A204.1 (cell line): Measurements from ENCODE around the gene FXYD1.
"Not testable (repeated sequence)": the region's sequence is repeated elsewhere in the genome, so short reads cannot be mapped to it uniquely, and the experiment has no call there.

Experiments
- FAIRE-seq: peaks from 2 replicates; lab custom pipeline; 2012; peaks lifted over from hg19 to GRCh38; lab: Jason Lieb, UNC

FXYD1 gene

DNA sequence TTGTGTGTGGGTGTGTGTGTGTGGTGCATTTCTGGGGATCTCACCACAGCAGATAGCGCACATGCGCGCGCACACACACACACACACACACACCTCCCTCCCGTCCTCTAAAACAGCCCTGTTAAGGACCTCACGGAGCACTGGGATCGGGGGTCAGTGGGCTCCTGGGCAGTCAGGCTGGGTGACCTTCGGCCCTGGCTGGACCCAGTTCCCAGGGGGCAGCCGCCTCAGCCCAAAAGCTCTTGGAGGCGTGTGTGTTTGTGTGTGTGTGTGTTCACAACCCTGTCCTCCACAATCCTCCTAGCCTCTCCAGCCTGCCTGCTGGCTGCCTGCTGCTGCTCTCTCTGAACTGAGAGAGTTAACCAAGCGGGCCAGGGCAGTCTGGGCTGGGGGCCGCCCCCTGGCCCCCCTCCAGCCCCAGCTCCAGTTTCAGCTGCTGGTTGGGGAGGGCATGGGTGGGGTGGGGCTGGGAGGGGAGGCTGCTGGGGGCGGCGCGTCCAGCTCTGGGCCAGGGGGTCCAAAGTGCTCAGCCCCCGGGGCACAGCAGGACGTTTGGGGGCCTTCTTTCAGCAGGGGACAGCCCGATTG, at the start of gene FXYD1:
Gene FXYD1 (plus strand): TSS at position 520 of the 588 bp plus-strand sequence. CDS start 1,256 bp downstream, outside the sequence.
- no peak for FAIRE-seq

DNA sequence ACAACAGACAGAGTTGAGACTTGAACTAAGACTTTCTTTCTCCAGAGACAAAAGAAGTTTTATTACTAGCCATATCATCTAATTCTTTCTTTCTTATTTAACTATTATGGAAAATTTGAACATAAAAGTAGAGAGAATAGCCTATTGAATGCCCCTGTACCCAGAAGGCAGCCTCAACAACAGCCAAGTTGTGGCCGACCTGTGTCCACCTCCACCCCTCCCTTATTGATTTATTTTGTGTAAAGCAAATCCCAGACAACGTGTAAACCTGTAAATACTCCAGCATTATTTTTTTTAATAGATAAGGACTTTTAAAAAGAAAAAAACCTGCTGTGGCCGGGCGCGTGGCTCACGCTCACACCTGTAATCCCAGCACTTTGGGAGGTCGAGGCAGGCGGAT, 49.1 kb upstream of the FXYD1 start:
- no peak for FAIRE-seq

DNA sequence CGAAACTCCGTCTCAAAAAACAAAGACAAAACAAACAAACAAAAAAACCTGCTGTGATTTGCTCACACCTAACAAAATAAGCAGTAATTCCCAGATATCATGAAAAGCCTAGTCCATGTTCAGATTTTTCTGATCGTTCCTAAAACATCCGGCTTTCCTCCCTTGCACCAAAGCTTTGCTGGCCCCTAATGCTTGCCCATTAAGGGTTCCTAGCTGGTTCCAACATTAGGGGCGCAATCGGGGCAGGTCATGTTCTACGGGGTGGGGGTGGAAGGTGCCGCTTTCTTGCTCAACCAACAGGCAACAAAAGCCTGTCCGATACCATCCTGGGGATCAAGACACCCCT, 48.5 kb upstream of the FXYD1 start:
- no peak for FAIRE-seq

- no peak for FAIRE-seq
These were observed 48.0 kb upstream of the FXYD1 start for GRCh38 chr19:35090506-35091214.

GRCh38 chr19:35093430-35093829, 45.2 kb upstream of the FXYD1 start:
- FAIRE-seq: no peak

DNA sequence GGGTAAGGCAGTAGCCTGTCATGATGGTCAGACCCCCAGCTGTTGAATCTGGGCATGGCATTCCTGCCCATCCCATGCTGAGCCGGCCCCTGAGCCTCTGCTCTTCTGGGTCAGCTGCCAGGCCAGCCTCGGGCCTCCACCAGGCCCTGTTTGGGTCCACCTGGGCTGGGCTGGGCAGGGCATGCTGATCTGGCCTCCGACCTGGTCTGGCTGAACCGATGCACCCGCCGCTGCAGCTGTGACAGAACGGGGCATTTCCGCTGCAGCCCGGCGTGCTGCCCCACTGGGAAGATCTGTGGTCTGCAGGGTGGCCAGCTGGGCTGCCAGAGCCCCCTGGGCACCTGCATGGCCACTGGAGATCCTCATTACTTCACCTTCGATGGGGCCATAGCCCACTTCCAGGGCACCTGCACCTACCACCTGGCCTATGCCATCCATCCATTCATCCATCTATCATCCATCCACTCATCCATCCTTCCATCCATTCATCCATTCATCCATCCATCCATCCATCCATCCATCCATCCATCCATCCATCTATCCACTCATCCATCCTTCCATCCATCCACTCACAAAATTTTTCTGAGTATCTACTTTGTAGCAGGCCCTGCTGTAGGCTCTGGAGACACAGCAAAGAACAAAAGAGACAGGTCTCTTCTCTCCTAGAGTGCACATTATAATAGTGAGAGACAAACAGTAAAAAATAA, 44.5 kb upstream of the FXYD1 start:
- no peak for FAIRE-seq

DNA sequence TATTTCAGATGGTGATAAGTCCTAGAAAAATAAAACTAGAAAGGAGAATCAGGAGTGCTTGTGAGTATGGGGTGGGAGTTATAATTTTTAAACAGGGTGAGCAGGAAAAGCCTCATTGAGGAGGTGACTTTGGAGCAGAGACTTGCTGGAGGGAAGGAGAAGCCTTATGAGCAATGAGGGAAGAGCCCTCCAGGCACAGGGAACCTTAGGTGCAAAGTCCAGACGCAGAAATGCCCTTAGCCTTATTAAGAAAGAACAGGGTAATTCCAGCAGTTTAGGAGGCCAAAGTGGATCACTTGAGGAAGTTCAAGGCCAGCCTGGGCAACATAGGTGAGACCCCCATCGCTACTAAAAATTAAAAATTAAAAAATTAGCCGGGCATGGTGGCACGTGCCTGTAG, 44.0 kb upstream of the FXYD1 start:
- no peak for FAIRE-seq

DNA sequence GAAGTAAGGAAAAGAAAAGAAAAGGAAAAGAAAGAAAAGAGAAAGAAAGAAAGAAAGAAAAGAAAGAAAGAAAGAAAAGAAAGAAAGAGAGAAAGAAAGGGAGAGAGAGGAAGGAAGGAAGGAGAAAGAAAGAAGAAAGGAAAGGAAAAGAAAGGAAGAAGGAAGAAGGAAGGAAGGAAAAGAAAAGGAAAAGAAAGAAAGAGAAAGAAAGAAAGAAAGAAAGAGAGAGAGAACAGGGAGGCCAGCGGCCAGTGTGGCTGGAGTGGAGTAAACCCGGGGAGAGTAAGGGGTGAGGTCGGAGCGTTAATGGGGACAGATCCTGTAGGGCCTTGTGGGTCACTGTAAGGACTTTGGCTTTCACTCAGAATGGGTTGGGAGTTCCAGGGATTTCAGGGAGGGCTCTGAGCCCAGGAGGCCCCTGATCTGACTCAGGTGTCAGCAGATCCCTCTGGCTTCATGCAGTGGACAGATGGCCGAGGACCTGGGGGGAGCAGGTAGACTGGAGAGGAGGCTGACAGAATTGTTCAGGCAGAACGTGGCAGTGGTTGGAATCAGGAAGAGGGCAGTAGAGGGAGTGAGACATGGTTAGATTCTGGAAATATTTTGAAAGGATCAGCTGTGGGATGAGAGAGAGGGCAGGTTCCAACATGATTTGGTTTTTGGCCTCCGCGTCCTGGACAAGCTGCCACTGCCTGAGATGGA, 42.8 kb upstream of the FXYD1 start:
- no peak for FAIRE-seq

- no peak for FAIRE-seq
These were observed 40.1 kb upstream of the FXYD1 start for GRCh38 chr19:35098413-35099049.

DNA sequence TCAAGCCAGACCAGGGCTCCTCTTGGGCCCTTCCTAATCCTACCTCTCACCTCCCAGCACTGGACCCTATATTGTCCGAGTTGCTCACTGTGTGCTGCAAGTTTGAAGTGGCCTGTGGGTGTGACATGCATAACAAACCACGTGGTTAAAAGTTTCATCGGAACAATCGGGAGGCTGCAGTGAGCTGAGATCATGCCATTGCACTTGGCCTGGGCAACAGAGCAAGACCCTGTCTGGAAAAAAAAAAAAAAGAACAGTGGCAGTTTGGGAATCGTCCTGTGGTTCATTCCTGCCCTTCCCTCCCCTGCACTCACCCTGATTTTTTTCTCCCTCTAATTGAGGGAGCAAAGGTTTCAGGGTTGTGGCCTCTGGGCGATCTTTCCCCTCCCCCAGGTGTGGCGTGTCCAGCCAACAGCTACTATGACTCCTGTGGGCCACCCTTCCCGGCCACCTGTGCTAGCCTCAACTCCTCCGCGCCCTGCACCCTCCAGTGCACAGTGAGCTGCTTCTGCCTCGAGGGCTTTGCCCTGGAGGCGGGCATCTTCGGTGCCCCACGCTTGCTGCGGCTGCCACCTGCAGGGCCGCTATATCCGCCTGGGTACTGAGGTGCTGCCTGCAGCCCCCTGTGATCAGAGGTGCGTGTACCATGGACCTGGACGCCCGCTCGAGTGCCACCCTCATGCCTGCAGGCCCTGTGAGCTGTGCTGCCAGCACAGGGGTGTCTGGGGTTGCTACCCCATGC, 39.3 kb upstream of the FXYD1 start:
- no peak for FAIRE-seq

- FAIRE-seq: no peak
These were observed 38.7 kb upstream of the FXYD1 start for GRCh38 chr19:35099897-35100275.

DNA sequence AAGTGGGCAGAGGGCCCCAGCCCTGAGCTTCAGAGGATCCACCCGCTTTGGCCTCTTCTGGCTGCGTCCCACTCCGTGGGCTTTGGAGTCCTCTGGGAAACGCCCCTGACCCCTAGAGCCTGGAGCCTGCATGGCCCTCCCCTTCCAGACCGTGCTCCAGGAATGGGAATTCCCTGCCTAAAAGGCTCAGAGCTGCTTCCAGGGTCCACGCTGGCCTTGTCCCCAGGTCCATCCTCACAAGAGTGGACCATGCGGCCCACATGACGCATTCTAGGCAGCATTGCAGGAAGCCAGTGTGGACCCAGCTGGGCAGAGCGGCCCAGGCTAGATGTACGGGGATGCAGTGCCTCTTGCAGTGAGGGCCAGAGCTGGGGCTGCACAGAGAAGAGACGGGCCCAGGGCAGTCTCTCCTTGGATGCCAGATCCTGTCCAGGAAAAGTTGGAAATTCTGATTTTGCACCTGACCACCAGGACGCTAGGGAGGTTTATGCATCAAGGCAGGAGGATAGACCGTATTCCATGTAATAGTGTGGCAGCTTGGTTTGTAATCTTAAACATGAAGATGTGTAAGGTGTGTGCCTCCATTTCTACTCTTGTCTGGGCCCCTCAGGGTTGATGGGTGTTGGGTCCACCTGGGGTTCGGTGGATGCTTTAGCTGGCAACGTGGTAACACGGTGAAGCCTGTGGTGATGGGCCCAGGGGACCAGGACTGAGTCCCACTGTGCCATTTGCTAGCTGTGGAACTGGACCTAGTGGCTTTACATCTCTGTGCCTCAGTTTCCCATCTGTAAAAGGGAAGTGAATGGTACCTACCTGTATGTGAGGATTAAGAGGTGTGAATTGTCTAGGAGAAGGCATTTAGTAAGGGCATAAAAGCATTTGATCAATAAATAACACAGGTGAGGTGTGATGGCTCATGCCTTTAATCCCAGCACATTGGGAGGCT, 37.8 kb upstream of the FXYD1 start:
- no peak for FAIRE-seq

- not testable (repeated sequence) for FAIRE-seq
These were observed 36.7 kb upstream of the FXYD1 start for GRCh38 chr19:35101949-35102348.

DNA sequence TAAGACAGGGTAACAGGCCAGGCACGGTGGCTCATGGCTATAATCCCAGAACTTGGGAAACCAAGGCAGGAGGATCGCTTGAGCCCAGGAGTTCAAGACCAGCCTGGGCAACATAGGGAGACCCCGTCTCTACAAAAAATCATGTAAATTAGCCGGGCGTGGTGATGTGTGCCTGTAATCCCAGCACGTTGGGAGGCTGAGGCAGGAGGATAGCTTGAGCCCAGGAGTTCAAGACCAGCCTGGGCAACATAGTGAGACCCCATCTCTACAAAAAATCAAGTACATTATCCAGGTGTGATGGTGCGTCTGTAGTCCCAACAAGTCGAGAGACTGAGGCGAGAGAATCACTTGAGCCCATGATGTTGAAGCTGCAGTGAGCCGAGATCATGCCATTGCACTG, 35.0 kb upstream of the FXYD1 start:
- FAIRE-seq: not testable (repeated sequence)

DNA sequence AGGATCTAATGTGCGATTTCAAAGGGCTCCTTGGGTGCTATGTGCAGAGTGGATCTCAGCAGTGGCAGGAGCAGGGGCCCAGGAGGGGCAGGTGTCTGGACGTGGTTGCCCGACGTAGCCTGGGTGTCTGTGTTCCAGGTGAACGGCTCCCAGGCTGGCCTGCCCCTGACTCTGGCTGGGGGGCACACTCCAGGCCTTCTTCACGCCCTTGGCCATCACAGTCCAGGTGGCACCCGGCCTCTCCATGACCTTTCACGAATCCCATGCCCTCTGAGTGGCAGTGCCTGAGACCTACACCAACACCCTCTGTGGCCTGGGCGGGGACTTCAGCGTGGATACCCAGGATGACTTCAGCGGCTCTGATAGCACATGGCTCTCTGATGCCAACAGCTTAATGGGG, 34.3 kb upstream of the FXYD1 start:
- no peak for FAIRE-seq

GRCh38 chr19:35105047-35105410, 33.6 kb upstream of the FXYD1 start:
- no peak for FAIRE-seq

- no peak for FAIRE-seq
These were observed 33.0 kb upstream of the FXYD1 start for GRCh38 chr19:35105411-35106290.

DNA sequence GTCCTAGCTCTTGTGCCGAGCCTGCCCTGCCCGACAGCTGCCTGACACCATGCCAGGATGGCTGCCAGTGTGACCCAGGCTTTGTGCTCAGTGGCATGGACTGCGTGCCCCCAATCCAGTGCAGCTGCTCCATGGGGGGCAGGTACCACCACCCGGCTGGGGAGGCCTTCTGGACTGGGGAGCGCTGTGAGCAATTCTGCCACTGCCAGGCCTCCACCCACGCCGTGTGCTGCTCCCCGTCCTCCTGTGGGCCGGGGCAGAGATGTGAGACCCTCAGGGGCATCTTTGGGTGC, 32.4 kb upstream of the FXYD1 start:
- no peak for FAIRE-seq

- no peak for FAIRE-seq
These were observed 31.6 kb upstream of the FXYD1 start for GRCh38 chr19:35106898-35107541.

DNA sequence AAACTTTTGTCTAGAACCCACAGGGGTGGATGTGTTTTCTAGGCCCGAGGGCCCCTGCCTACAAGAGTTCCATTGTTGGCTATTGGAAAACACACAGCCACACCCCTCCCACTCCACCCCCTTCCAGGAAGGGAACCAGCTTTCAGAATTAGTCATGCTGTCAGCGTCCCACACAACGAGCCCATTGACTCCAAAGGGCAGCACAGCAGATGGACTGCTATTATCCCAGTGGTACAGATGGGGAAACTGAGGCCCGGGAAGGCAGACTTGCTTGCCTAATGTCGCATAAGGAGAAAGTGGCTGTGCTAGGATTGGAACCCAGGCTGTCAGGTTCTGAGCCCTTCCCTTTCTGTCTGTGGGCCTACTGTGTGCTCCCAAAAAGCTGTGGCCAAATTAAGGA, 31.1 kb upstream of the FXYD1 start:
- no peak for FAIRE-seq
